Hematopoietic multipotent progenitor cell treated with erythropoietin and hydrocortisone succinate and interleukin-3 and kit ligand, for 6 days (in vitro differentiated cells): Measurements from ENCODE around the gene ALOX15.
"Not testable (repeated sequence)": the region's sequence is repeated elsewhere in the genome, so short reads cannot be mapped to it uniquely, and the experiment has no call there.

Source experiments
- DNase-seq: peaks from one replicate; pipeline ENCODE4 v3.0.0-alpha.2; 2015

Gene ALOX15

GRCh38 chr17:4641297-4642195 is at the start of gene ALOX15:
Gene ALOX15, minus strand, starts transcription at chr17:4641678. Its CDS starts 27 bp downstream, at chr17:4641651.
- DNase-seq, result no peak

- DNase-seq, result no peak
Observed at GRCh38 chr17:4690745-4691144, 49.3 kb upstream of the ALOX15 start.

GRCh38 chr17:4689872-4690271 is 48.4 kb upstream of the ALOX15 start:
- DNase-seq, result not testable (repeated sequence)

GRCh38 chr17:4683739-4684138 is 42.3 kb upstream of the ALOX15 start:
- not testable (repeated sequence) for DNase-seq

- no peak for DNase-seq
Observed at GRCh38 chr17:4679658-4680057, 38.2 kb upstream of the ALOX15 start.

- DNase-seq, result peak; percentile 42
Observed at GRCh38 chr17:4678448-4679026, 37.1 kb upstream of the ALOX15 start.

GRCh38 chr17:4676791-4677190 is 35.3 kb upstream of the ALOX15 start:
- DNase-seq, result no peak

GRCh38 chr17:4675791-4676190 is 34.3 kb upstream of the ALOX15 start:
- no peak for DNase-seq

GRCh38 chr17:4674685-4674998 is 33.2 kb upstream of the ALOX15 start:
- DNase-seq, result no peak

GRCh38 chr17:4673986-4674684 is 32.7 kb upstream of the ALOX15 start:
- DNase-seq, result no peak

- DNase-seq, result no peak
Observed at GRCh38 chr17:4673169-4673568, 31.7 kb upstream of the ALOX15 start.

- DNase-seq, result no peak
Observed at GRCh38 chr17:4672751-4673150, 31.3 kb upstream of the ALOX15 start.

GRCh38 chr17:4672055-4672630 is 30.7 kb upstream of the ALOX15 start:
- DNase-seq, result no peak

GRCh38 chr17:4667166-4667565 is 25.7 kb upstream of the ALOX15 start:
- DNase-seq, result no peak

- DNase-seq, result no peak
Observed at GRCh38 chr17:4666296-4666695, 24.8 kb upstream of the ALOX15 start.

- no peak for DNase-seq
Observed at GRCh38 chr17:4665027-4665426, 23.5 kb upstream of the ALOX15 start.

- DNase-seq, result no peak
Observed at GRCh38 chr17:4664230-4664629, 22.8 kb upstream of the ALOX15 start.

GRCh38 chr17:4663711-4664110 is 22.2 kb upstream of the ALOX15 start:
- peak; percentile 39 for DNase-seq

GRCh38 chr17:4658478-4659305 is 17.2 kb upstream of the ALOX15 start:
- peak; percentile 83 for DNase-seq

- peak; percentile 74 for DNase-seq
Observed at GRCh38 chr17:4657678-4658077, 16.2 kb upstream of the ALOX15 start.

- DNase-seq, result not testable (repeated sequence)
Observed at GRCh38 chr17:4655933-4656332, 14.5 kb upstream of the ALOX15 start.

- no peak for DNase-seq
Observed at GRCh38 chr17:4652997-4653396, 11.5 kb upstream of the ALOX15 start.

GRCh38 chr17:4648741-4649140 is 7.3 kb upstream of the ALOX15 start:
- DNase-seq, result peak; percentile 54
